NT2/D1 (cell line): Measurements from ENCODE around the gene TEAD1.

Experiments
- DNase-seq: peaks from one replicate; pipeline ENCODE4 v3.0.0-alpha.2; 2011; ENCODE audit warnings: low read depth, low spot score
- H3K27me3 ChIP-seq: 2 replicates; pipeline ENCODE4 v1.6.0; 2011; ENCODE audit warnings: mild to moderate bottlenecking; ENCODE audit not compliant: insufficient read length, insufficient read depth
- H3K36me3 ChIP-seq: 2 replicates; pipeline ENCODE4 v1.6.1; 2011; ENCODE audit warnings: mild to moderate bottlenecking, low read length, mixed read lengths; ENCODE audit not compliant: insufficient read depth, insufficient read length
- H3K4me1 ChIP-seq: 2 replicates; pipeline ENCODE4 v1.5.1; 2011; ENCODE audit not compliant: insufficient read depth, insufficient read length
- H3K4me3 ChIP-seq: 2 replicates; pipeline ENCODE4 v1.5.1; 2011; ENCODE audit warnings: low read depth; ENCODE audit not compliant: insufficient read length
- H3K9ac ChIP-seq: 2 replicates; pipeline ENCODE4 v1.6.0; 2011; ENCODE audit warnings: low read depth; ENCODE audit not compliant: insufficient read length
- H3K9me3 ChIP-seq: 2 replicates; pipeline ENCODE4 v1.5.1; 2011; ENCODE audit warnings: mild to moderate bottlenecking, low read length; ENCODE audit not compliant: insufficient read depth
- SUZ12 ChIP-seq: IDR thresholded peaks from 2 replicates; pipeline ENCODE4 v1.6.1; 2011; ENCODE audit not compliant: insufficient read length, insufficient read depth; ENCODE audit errors: extremely low read depth
- YY1 ChIP-seq: IDR thresholded peaks from 2 replicates; pipeline ENCODE4 v1.6.1; 2011; ENCODE audit not compliant: insufficient read length, insufficient read depth
- ZNF274 ChIP-seq: IDR thresholded peaks from 2 replicates; pipeline ENCODE4 v1.6.1; 2011; ENCODE audit warnings: mild to moderate bottlenecking, low read depth, low read length

TEAD1 gene

DNA sequence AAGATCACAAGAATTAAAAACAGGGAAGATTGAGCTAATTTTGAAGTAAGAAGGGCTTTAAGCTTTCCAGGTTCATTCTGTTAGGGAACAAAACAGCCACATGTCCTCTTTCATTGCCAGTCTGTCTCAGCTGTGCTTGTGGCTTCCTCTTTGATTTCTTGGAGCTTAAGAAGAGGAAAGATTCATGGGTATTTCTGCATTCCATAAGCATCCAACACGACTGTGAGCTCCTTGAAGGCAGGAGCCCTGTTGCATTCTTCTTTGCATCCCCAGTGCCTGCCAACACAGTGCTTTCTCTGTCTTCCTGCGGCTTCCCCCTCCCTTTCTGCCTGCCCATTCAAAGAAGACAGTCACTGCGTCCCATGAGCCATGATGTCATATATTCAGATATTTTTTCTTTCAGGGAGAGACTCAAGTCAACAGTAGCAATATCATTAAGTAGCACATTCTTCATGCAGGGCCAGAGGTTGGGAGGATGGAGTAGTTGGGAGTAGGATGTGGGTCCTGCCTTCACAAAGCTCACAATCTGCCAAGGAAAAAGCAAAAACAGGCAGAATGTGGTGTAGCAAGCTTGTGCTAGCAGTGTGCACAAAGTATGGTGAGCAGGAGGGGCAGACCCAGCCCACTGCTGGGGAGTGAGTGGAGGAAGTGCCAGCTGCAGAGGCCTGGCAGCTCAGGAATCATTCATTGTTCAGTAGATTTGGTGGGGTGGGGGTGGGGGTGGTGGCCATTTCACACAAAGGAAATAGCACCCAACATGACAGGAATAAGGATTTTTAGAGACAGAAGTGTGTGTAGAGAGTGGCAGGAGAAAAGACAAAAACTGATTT lies 172.8 kb downstream of the TEAD1 start:
- no peak overlapping the region for H3K4me3 ChIP-seq
- H3K27me3 ChIP-seq = no peaks in the 10 kb centered on the region
- no peak for DNase-seq
- no peaks in the 10 kb centered on the region for H3K9me3 ChIP-seq
- no peaks in the 10 kb centered on the region for H3K36me3 ChIP-seq
- H3K9ac ChIP-seq = no peak overlapping the region
- H3K4me1 ChIP-seq = peaks cover 7% of the 10 kb centered on the region
- no peak for TF ChIP-seq ZNF274
- TF ChIP-seq YY1 = no peak
- TF ChIP-seq SUZ12 = no peak

DNA sequence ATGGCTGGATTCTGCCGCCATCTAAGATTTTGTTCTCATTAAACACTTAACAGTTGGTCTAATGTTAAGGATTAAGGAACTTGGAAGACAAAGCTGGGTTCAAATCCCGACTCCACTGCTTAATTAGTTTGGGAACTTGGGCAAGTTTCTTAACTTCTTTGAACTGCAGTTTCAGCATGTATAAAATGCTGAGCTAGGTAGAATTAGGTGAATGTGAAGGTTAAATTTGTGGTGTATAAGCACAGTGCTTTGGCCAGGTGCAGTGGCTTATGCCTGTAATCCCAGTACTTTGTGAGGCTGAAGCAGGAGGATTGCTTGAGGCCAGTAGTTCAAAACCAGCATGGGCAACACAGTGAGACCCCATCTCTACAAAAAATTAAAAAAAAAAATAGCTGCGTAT lies 174.2 kb downstream of the TEAD1 start:
- TF ChIP-seq YY1 (no peak), ZNF274 (no peak), SUZ12 (no peak)
- Histone ChIP-seq H3K36me3 (no peaks in the 10 kb centered on the region), H3K4me1 (peaks cover 4% of the 10 kb centered on the region), H3K27me3 (no peaks in the 10 kb centered on the region), H3K4me3 (no peak overlapping the region), H3K9me3 (no peaks in the 10 kb centered on the region), H3K9ac (no peak overlapping the region)
- no peak for DNase-seq

DNA sequence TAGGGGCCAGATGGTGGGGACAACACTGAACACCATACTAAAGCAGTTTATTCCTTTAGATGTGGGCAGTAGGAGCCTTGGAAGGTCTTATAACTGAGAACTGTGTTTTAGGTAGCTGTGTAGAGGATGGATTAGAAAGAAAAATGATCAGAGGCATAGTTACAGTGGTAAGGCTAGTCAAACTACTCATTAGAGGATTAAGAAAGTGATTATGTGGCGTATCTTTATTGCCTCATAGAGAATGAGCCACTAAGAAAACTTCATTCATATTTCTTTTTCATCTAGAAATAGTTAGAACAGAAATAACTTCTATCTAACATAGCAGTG lies 179.1 kb downstream of the TEAD1 start:
- H3K9ac ChIP-seq = no peak overlapping the region
- no peak for DNase-seq
- H3K4me3 ChIP-seq = no peak overlapping the region
- H3K36me3 ChIP-seq = peaks cover 4% of the 10 kb centered on the region
- no peaks in the 10 kb centered on the region for H3K4me1 ChIP-seq
- TF ChIP-seq SUZ12 = no peak
- no peak for TF ChIP-seq ZNF274
- no peaks in the 10 kb centered on the region for H3K9me3 ChIP-seq
- no peaks in the 10 kb centered on the region for H3K27me3 ChIP-seq

DNA sequence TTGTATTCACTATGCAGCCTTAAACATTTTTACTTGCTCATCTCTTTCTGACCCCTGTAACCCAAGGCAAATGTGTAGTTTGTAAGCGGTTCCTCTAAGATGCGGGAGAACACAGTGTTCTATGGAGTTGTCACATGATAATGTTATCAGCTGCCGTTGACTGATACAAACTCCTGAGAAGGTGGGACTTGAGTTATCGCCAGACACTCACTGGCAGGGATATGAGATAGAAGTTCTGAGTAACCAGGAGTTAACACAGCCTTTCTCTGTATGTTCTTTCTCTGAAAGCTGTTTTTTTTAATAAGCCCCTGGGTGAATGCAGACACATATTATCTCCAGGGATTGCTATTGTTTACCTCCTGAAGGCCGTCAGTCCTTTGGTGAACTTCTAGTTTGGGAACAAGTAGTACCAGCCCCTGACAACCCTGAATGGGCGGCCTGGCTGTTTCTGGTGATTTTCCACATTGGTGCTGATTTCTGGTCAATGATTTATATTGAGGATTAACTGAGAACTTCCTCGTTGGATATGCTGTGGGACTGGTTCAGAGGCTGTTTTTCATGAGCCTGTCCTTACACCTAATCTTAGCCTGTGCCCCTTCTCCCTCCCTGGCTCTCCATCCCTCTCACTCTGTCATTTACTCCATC lies 179.6 kb downstream of the TEAD1 start:
- Histone ChIP-seq H3K9ac (no peak overlapping the region), H3K27me3 (no peaks in the 10 kb centered on the region), H3K9me3 (no peaks in the 10 kb centered on the region), H3K4me3 (no peak overlapping the region), H3K4me1 (no peaks in the 10 kb centered on the region), H3K36me3 (peaks cover 4% of the 10 kb centered on the region)
- no peak for DNase-seq
- no peak for TF ChIP-seq ZNF274
- no peak for TF ChIP-seq SUZ12
- no peak for TF ChIP-seq YY1

DNA sequence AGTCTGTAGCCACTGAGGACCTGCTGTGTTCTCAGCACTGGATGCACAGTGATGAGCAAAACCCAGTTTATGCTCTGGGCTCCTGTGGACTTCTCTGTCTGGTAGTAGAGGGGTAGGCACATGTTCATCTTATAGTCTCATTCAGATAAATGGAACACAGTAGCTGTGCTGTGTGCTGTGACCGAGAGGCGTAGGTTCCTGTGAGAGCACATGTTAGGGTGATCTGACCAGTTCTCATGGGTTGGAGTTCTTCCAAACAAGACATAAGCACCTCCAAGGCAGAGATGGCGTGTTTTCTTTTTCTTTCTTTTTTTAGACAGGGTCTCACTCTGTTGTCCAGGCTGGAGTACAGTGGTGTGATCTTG lies 180.1 kb downstream of the TEAD1 start:
- Histone ChIP-seq H3K27me3 (no peaks in the 10 kb centered on the region), H3K9ac (no peak overlapping the region), H3K4me3 (no peak overlapping the region), H3K4me1 (no peaks in the 10 kb centered on the region), H3K36me3 (peaks cover 4% of the 10 kb centered on the region), H3K9me3 (no peaks in the 10 kb centered on the region)
- DNase-seq = no peak
- TF ChIP-seq ZNF274 = no peak
- no peak for TF ChIP-seq YY1
- TF ChIP-seq SUZ12 = no peak

DNA sequence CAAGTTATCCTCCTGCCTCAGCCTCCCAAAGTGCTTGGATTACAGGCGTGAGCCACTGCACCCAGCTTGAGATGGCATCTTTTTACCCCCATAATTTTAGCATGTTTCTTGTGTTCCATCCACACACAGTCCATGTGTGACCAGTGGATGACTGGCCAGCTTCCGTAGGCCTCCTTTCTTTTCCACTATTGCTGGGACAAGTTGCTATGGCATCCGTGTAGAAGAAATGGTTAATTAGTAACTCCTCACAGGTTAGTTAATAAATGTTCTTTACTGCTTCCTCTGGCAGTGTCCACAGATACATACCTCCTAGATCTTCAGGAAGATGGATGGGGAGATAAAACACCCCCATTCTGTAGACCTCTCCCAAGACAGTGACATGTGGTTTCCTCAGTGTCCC lies 180.6 kb downstream of the TEAD1 start:
- Histone ChIP-seq H3K9me3 (no peaks in the 10 kb centered on the region), H3K36me3 (peaks cover 4% of the 10 kb centered on the region), H3K9ac (no peak overlapping the region), H3K4me1 (no peaks in the 10 kb centered on the region), H3K27me3 (no peaks in the 10 kb centered on the region), H3K4me3 (no peak overlapping the region)
- no peak for DNase-seq
- TF ChIP-seq SUZ12 (no peak), ZNF274 (no peak), YY1 (no peak)

DNA sequence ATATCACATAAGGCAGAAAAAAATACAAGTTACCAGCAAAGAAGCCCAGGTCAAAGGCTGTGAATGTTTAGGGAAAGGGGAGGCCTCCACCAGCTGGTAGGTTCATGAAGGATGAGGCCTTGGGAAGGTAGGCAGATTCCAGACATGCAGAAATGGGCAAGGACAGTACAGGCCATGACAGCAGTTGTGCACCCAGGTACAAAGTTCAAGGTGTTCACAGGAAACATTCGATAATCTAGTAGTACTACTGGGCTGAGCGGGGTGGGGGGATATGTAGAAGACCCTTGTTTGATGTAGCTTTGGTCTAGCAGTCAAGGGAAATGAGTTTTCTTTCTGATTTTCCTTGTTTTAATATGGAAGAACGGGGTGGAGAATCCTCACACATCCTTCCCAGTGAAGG lies 182.1 kb downstream of the TEAD1 start:
- Histone ChIP-seq H3K4me1 (no peaks in the 10 kb centered on the region), H3K4me3 (no peak overlapping the region), H3K9me3 (no peaks in the 10 kb centered on the region), H3K27me3 (no peaks in the 10 kb centered on the region), H3K9ac (no peak overlapping the region), H3K36me3 (peaks cover 4% of the 10 kb centered on the region)
- no peak for DNase-seq
- TF ChIP-seq ZNF274 (no peak), YY1 (no peak), SUZ12 (no peak)
